Mucosa of gallbladder (tissue), 1 donor: Measurements from ENCODE around the gene DPF3. TPM values are rescaled to one million over a fixed set of nuclear protein-coding genes. Genes with fewer than 3 reads are reported as not detected.
A peak's percentile ranks its signal among the peaks of the same experiment; 100 is the strongest.

ENCODE experiments used
- DNase-seq: peaks from one replicate; pipeline ENCODE4 v3.0.0-alpha.2; 2020; ENCODE audit warnings: low spot score
- total RNA-seq: library from RNA; stranded (reverse); gene quantifications from one replicate; pipeline ENCODE4 v1.2.1, GENCODE V29; 2021
- donor health status: DM: no; HTN: no; CAD: no.

DPF3 gene
- total RNA-seq, 1 donor from 2014 or later, result 4.5 TPM

GRCh38 chr14:72904840-72905561 is 11.1 kb upstream of the DPF3 start:
- DNase-seq, result peak; percentile 68

DNA sequence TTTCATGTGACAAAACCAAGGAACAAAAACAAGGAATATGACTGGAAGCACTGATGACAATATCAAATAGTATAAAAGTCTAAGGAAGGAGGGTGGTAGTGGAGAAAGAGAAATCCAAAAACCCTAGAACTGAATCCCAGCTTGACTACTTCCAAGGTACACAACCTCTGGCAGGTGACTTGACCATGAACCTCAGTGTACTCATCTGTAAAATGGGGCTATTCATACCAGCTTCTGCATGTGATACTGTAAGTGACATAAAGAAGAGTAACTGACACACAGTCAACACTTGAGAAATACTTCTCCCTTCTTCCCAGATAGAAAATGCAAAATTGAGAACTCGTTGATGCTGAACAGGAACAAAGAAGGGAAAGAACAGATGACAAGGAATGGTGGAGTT is 10.3 kb upstream of the DPF3 start:
- DNase-seq, result no peak

GRCh38 chr14:72903716-72904115 is 9.8 kb upstream of the DPF3 start:
- DNase-seq, result no peak

GRCh38 chr14:72902801-72903530 is 9.1 kb upstream of the DPF3 start:
- DNase-seq, result no peak

DNA sequence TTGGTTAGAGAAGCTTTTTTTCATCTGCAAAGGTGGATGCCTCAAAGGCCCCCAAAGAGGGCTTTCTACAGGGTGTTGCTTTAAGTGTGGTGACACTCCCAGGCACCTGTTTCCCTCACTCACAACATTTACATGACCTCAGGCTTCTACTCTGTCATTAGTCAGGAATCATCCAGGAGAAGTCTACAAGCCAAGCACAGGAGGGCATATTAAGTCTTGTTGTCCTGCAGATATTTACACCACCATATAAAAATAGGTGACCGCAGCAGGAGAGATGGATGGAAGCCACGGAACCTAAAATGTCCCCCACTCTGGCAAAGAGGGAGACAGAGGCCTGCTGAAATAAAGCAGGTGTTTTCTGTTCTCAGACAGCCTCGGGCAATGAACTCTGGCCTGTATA is 7.5 kb upstream of the DPF3 start:
- no peak for DNase-seq

- DNase-seq, result no peak
Observed at GRCh38 chr14:72898448-72898847, 4.5 kb upstream of the DPF3 start.

GRCh38 chr14:72894623-72895378 is 900 bp upstream of the DPF3 start:
- no peak for DNase-seq

- DNase-seq, result no peak
Observed at GRCh38 chr14:72894323-72894622, 372 bp upstream of the DPF3 start.

GRCh38 chr14:72892879-72893635 is 844 bp downstream of the DPF3 start:
- no peak for DNase-seq

DNA sequence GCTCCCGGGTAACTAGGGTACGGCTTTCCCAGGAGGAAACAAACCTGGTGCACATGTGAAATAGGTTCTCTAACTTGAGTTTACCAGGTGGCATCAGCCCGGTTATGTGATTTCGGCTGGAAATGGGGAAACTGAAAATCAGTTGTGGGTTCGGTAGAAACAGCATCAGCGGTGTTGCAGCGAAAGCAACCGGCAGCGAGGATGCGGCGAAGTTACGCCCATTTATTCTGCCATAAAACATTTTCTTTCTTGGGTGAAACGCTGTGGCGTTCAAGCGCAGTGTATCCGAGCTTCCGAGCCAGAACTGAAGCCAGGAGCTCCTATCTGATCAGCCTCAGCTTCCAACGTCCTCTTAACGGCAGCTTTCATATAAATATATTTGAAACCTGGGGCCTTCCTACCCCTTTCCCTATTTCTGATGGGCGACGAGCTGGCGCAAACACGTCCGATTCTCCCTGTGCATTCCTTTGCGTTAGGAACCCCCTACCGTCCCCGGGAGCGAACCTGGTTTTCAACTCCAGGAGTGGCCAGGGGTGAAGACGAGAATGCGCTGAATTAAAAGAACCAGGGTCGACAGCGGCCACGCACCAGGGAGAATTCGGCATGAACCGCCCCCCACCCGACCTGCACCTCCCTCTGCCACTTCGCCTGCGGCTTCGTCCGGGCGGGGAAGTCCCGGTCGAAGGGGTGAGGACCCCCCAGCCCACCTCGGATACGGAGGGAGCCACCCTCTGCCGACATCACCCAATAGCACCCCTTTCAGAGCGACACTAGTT is 1.6 kb downstream of the DPF3 start:
- no peak for DNase-seq

DNA sequence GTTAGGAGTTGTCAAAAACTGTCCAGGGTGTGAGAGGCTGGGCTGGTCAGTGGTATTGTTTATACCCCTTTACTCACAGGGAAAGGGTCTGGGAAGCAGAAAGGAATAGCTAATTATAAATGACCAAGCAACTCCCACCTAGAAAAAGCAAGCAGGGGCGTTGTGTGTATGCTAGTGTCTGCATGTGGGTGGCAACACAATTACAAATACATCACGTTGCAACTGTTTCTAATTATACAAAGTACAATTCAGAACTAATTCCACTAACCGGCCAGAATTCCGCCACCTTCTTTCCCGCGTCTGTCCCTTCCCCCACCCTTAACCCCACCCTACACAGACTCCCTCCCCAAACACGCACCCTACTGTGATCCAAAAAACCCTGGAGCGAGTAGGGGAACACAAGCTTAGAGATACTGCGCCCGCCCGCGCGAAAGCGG is 2.2 kb downstream of the DPF3 start:
- no peak for DNase-seq

GRCh38 chr14:72889366-72889765 is 4.5 kb downstream of the DPF3 start:
- no peak for DNase-seq

- no peak for DNase-seq
Observed at GRCh38 chr14:72888636-72889201, 5.2 kb downstream of the DPF3 start.

DNA sequence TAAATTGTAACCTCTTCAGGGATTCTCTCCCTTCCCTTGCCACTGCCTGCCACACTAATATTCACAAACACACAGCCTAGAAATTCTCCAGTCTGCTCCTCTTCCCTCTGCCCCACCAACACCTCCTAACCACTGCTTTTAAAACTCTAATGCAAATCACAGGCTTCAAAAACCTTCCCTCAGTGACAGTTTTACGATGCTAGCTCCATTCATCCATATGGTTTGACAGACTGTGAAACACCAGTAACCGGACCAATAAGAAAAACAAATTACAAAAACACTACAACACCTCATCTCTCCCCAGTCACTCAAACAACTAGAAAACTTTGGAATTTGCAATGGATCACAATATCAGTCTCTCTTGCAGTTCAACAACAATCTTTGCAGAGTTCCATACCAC is 5.7 kb downstream of the DPF3 start:
- DNase-seq, result no peak

- no peak for DNase-seq
Observed at GRCh38 chr14:72887514-72887913, 6.4 kb downstream of the DPF3 start.

DNA sequence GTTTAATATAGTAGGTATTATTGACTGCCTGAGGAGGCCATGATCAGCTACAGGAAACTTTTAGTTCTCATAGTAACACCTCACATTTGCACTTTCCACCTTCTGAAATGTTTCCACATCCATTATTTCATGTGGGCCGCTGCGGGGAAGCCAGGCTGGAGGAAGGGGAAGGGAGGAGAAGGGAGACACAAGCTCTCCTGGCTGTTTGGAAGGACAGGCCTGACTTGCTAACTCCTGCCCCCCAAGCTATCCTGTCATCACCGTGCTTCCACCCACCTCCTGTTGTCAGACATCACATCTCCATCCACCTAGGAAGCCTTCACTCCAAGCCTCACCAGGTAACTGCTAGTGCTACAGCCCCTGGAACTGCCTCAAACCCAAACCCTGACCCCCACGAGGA is 9.5 kb downstream of the DPF3 start:
- DNase-seq, result no peak

GRCh38 chr14:72883961-72884360 is 9.9 kb downstream of the DPF3 start:
- no peak for DNase-seq

GRCh38 chr14:72883109-72883508 is 10.8 kb downstream of the DPF3 start:
- DNase-seq, result no peak

DNA sequence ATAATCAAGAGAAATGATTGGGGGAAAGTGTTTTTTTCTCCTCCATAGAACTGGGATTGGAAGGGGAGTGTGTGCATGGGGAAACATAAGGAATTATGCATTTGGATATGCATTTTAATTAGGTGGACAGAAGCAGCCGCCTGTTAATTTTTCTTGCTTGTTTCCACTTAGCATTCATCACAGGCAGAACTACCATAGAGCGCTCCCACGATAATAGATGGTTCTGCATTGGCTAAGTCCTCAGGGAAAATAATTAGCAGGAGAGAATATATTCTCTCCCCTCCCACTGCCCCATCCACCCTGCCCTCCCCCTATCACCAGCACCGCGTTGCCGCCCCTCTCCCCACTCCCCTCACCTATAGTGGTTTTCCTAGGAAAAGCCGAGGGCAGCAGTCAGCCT is 11.4 kb downstream of the DPF3 start:
- no peak for DNase-seq

DNA sequence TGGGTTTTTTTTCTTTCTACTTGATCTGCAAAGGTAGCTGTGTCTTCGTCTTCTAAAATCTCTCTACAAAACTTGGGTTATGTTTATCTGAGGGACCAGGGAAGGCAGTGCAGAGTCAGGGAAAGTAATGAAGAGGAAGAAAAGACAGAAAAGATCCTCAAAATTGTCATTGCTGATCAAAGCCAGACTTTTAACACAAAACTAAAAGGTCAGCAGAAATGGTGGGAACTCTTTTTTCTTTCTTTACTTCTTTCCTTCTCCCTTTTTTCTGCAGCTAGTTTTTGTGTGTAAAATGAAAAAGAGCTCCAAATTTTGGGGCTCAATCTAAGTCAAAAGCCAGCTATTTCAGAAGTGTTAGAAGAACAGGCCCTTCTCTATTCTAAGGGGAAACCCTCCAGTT is 11.9 kb downstream of the DPF3 start:
- no peak for DNase-seq

DNA sequence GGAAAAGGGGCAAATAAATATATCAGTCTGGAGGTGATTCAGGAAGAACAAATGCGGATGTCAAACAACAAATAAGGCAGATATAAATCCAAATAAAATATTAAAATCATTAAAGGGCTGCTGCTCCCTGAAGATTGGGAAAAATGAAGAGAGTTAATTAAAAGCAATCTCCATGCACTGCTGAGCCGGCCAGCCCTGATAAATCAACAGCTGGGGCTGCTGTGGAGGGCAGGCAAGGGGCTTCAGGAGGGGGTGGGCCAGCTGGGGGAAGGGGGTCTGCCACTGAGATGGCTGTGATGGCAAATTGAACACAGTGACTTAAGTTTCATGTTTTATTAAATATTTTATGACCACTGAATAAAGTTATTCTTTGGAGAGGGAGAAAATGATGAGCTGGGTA is 12.4 kb downstream of the DPF3 start:
- DNase-seq, result no peak
